ENCODE measurements around the gene CLN3. TPM values are rescaled to one million over a fixed set of nuclear protein-coding genes. Genes with fewer than 3 reads are reported as not detected.

The CLN3 gene
- polyA plus RNA-seq, 3 donors: 37.0 to 113 (median 50.2) TPM

- no peaks in the 10 kb centered on the region for H3K9me3 ChIP-seq (replicated peaks in 1 of 2; ENCODE audit: control insufficient read depth in 1 of 2, insufficient read depth in 1 of 2, low read length in 2 of 2)
- H3K27me3 ChIP-seq (ENCODE audit: control insufficient read depth in 2 of 2, insufficient read depth in 2 of 2, low read length in 2 of 2): no peaks in the 10 kb centered on the region
- DNase-seq: no peak
- WGBS (ENCODE audit: insufficient coverage): 27% methylated on average over 3 of the region's 22 CpGs
- H3K4me1 ChIP-seq (ENCODE audit: control insufficient read depth in 1 of 2, insufficient read depth in 2 of 2, low read length in 2 of 2): peaks cover 39 to 56% of the 10 kb centered on the region in 2 donors
- no peak within 1 kb of the TSS for H3K27ac ChIP-seq (ENCODE audit: low read depth in 1 of 2, low read length in 2 of 2)
- H3K27me3 Mint-ChIP-seq (ENCODE audit: low read depth in 3 of 3): peaks cover 0 to 3% (median 3%) of the 10 kb centered on the region in 3 donors
- peaks cover 62% of the 10 kb centered on the region for H3K4me1 Mint-ChIP-seq
- no peak within 1 kb of the TSS for H3K9ac ChIP-seq (ENCODE audit: insufficient read depth, low read length, poor library complexity, severe bottlenecking)
- no peaks in the 10 kb centered on the region for H3K36me3 ChIP-seq (replicated peaks in 1 of 2; ENCODE audit: control insufficient read depth in 1 of 2, insufficient read depth in 2 of 2, low read length in 2 of 2)
- H3K9me3 Mint-ChIP-seq: peaks cover 0 to 3% (median 2%) of the 10 kb centered on the region in 7 donors
- no peaks in the 10 kb centered on the region for H4K20me1 ChIP-seq (ENCODE audit: insufficient read depth, low read length)
- H3K4me2 ChIP-seq (replicated peaks; ENCODE audit: extremely low read depth, low read length, poor library complexity, severe bottlenecking): no peak within 1 kb of the TSS
- H3K4me3 Mint-ChIP-seq: no peak within 1 kb of the TSS
- H3K27ac Mint-ChIP-seq: peak within 1 kb of the TSS in 5 of 7 donors; percentile 29 to 84 (median 70)
- TF ChIP-seq CTCF (IDR thresholded peaks at IDR 0.05): no peak
- no peak within 1 kb of the TSS for H2AFZ ChIP-seq (ENCODE audit: insufficient read depth, low read depth, low read length, poor library complexity, severe bottlenecking)
- no peak within 1 kb of the TSS for H3K4me3 ChIP-seq (replicated peaks in 1 of 3; ENCODE audit: low read depth in 2 of 3, low read length in 3 of 3)
- no peaks in the 10 kb centered on the region for H3K36me3 Mint-ChIP-seq
- H3K79me2 ChIP-seq (ENCODE audit: insufficient read depth, low read length): no peaks in the 10 kb centered on the region
- intact Hi-C loops (cut with micrococcal nuclease): no loop called here
These were observed 47.1 kb upstream of the CLN3 start, which contains the start of gene NUPR1 for GRCh38 chr16:28538733-28539596. NUPR1 (minus strand) TSS chr16:28538974; CDS start chr16:28538907, 67 bp downstream.

- H3K4me2 ChIP-seq (replicated peaks; ENCODE audit: extremely low read depth, low read length, poor library complexity, severe bottlenecking): no peak overlapping the region
These were observed 46.3 kb upstream of the CLN3 start for GRCh38 chr16:28537964-28538732.

More at GRCh38 chr16:28537964-28538732, 46.3 kb upstream of the CLN3 start:
- peaks cover 0 to 3% (median 3%) of the 10 kb centered on the region in 3 donors for H3K27me3 Mint-ChIP-seq (ENCODE audit: low read depth in 3 of 3)
- H2AFZ ChIP-seq (ENCODE audit: insufficient read depth, low read depth, low read length, poor library complexity, severe bottlenecking): no peak overlapping the region
- no peaks in the 10 kb centered on the region for H3K27me3 ChIP-seq (ENCODE audit: control insufficient read depth in 2 of 2, insufficient read depth in 2 of 2, low read length in 2 of 2)
- no peaks in the 10 kb centered on the region for H3K36me3 ChIP-seq (replicated peaks in 1 of 2; ENCODE audit: control insufficient read depth in 1 of 2, insufficient read depth in 2 of 2, low read length in 2 of 2)
- peaks cover 39 to 56% of the 10 kb centered on the region in 2 donors for H3K4me1 ChIP-seq (ENCODE audit: control insufficient read depth in 1 of 2, insufficient read depth in 2 of 2, low read length in 2 of 2)
- TF ChIP-seq CTCF (IDR thresholded peaks at IDR 0.05): no peak
- no peak overlapping the region for H3K27ac ChIP-seq (ENCODE audit: low read depth in 1 of 2, low read length in 2 of 2)
- H3K27ac Mint-ChIP-seq: peak overlapping the region in 4 of 7 donors; percentile 29 to 84 (median 66)
- H3K4me3 Mint-ChIP-seq: no peak overlapping the region
- peaks cover 0 to under 1% of the 10 kb centered on the region in 2 donors for H3K36me3 Mint-ChIP-seq
- peaks cover 63% of the 10 kb centered on the region for H3K4me1 Mint-ChIP-seq
- intact Hi-C loops (cut with micrococcal nuclease): no loop called here
- WGBS (ENCODE audit: insufficient coverage): 81% methylated on average over 6 of the region's 13 CpGs
- H3K79me2 ChIP-seq (ENCODE audit: insufficient read depth, low read length): no peaks in the 10 kb centered on the region
- peaks cover 0 to 3% (median 2%) of the 10 kb centered on the region in 7 donors for H3K9me3 Mint-ChIP-seq
- no peak overlapping the region for H3K4me3 ChIP-seq (replicated peaks in 1 of 3; ENCODE audit: low read depth in 2 of 3, low read length in 3 of 3)
- no peak for DNase-seq
- no peak overlapping the region for H3K9ac ChIP-seq (ENCODE audit: insufficient read depth, low read length, poor library complexity, severe bottlenecking)
- H3K9me3 ChIP-seq (replicated peaks in 1 of 2; ENCODE audit: control insufficient read depth in 1 of 2, insufficient read depth in 1 of 2, low read length in 2 of 2): no peaks in the 10 kb centered on the region
- H4K20me1 ChIP-seq (ENCODE audit: insufficient read depth, low read length): no peaks in the 10 kb centered on the region
